GM19372 (cell line): ENCODE data around the gene TBC1D3B.
"Not testable (repeated sequence)": the region's sequence is repeated elsewhere in the genome, so short reads cannot be mapped to it uniquely, and the experiment has no call there.

Experiments
- ATAC-seq: cut with Tn5 transposase; IDR thresholded peaks from one replicate; pipeline ENCODE4 v1.9.1; 2021; ENCODE audit warnings: mild to moderate bottlenecking, low read depth, moderate library complexity; ENCODE audit not compliant: unreplicated experiment

TBC1D3B gene

GRCh38 chr17:36176536-36176935 lies at the start of gene TBC1D3B:
TBC1D3B (minus strand) TSS chr17:36176636; CDS start chr17:36175050, 1,586 bp downstream.
- ATAC-seq, result not testable (repeated sequence)

- ATAC-seq, result not testable (repeated sequence)
These were observed 46.5 kb upstream of the TBC1D3B start for GRCh38 chr17:36222967-36223366.

GRCh38 chr17:36221581-36222100 lies 45.2 kb upstream of the TBC1D3B start:
- ATAC-seq, result not testable (repeated sequence)

GRCh38 chr17:36220737-36221580 lies 44.5 kb upstream of the TBC1D3B start:
- not testable (repeated sequence) for ATAC-seq

- ATAC-seq, result not testable (repeated sequence)
These were observed 43.1 kb upstream of the TBC1D3B start for GRCh38 chr17:36219556-36219955.

GRCh38 chr17:36215406-36216308 lies 39.2 kb upstream of the TBC1D3B start:
- ATAC-seq, result not testable (repeated sequence)

- ATAC-seq, result no peak
These were observed 38.5 kb upstream of the TBC1D3B start for GRCh38 chr17:36214918-36215317.

GRCh38 chr17:36213695-36214094 lies 37.3 kb upstream of the TBC1D3B start:
- ATAC-seq, result no peak

- no peak for ATAC-seq
These were observed 36.5 kb upstream of the TBC1D3B start for GRCh38 chr17:36212966-36213365.

GRCh38 chr17:36212272-36212605 lies 35.8 kb upstream of the TBC1D3B start:
- no peak for ATAC-seq

- not testable (repeated sequence) for ATAC-seq
These were observed 35.2 kb upstream of the TBC1D3B start for GRCh38 chr17:36211484-36212271.

GRCh38 chr17:36210439-36211211 lies 34.2 kb upstream of the TBC1D3B start, which contains the start of gene CCL4L2:
CCL4L2 (plus strand) TSS chr17:36211063.
- ATAC-seq, result peak; percentile 70

- no peak for ATAC-seq
These were observed 33.1 kb upstream of the TBC1D3B start for GRCh38 chr17:36209575-36209974.

GRCh38 chr17:36207383-36207782 lies 30.9 kb upstream of the TBC1D3B start:
- not testable (repeated sequence) for ATAC-seq

- ATAC-seq, result not testable (repeated sequence)
These were observed 30.0 kb upstream of the TBC1D3B start for GRCh38 chr17:36206486-36206821.

GRCh38 chr17:36205637-36206485 lies 29.4 kb upstream of the TBC1D3B start:
- ATAC-seq, result no peak

GRCh38 chr17:36204724-36205500 lies 28.5 kb upstream of the TBC1D3B start:
- ATAC-seq, result no peak

- no peak for ATAC-seq
These were observed 26.9 kb upstream of the TBC1D3B start for GRCh38 chr17:36203335-36203734.
